Measurements from ENCODE around the gene KIF9.
"Not testable (repeated sequence)": the region's sequence is repeated elsewhere in the genome, so short reads cannot be mapped to it uniquely, and the experiment has no call there.

The KIF9 gene

DNA sequence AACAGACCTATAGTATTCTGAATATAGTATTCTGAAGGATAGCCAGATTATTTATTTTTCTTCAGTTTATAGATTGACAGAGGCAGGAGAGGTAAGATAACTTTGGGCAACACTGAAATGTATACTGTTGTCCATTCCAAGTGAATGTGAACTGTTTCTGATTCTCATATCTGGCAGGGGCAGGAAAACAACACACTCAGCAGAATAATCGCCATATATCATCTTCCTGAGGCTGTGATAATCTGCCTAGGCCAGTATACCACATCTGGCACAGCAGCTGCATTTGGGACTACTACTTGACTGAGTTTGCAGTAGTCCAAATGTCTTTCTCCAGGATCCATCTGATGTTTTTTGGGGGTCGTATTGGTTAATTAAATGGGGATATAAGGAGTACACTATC is 96.3 kb downstream of the KIF9 start:
- no peaks in the 10 kb centered on the region for H3K27me3 ChIP-seq (ENCODE audit: insufficient read depth, poor library complexity, severe bottlenecking)
- no peak for DNase-seq (ENCODE audit: low read depth in 1 of 2, low spot score in 1 of 2)
- H3K4me3 ChIP-seq (replicated peaks; ENCODE audit: insufficient read depth, low read length), result no peak overlapping the region
- no peak overlapping the region for H3K27ac ChIP-seq (replicated peaks)
- no peak for TF ChIP-seq SPI1 (IDR thresholded peaks at IDR 0.05; ENCODE audit: borderline replicate concordance, low read depth)

DNA sequence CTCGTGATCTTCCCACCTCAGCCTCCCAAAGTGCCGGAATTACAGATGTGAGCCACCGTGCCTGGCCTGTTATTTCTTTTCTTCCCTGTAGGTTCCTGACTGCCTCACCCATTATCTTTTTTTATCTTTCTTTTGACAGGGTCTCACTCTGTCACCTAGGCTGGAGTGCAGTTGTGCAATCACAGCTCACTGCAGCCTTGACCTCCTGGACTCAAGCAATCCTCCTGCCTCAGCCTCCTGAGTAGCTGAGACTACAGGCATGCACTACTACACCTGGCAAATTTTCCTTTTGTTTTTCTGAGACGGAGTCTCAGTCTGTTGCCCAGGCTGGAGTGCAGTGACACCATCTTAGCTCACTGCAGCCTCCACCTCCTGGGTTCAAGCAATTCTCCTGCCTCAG is 100.9 kb downstream of the KIF9 start:
- not testable (repeated sequence) for DNase-seq (ENCODE audit: low read depth in 1 of 2, low spot score in 1 of 2)

DNA sequence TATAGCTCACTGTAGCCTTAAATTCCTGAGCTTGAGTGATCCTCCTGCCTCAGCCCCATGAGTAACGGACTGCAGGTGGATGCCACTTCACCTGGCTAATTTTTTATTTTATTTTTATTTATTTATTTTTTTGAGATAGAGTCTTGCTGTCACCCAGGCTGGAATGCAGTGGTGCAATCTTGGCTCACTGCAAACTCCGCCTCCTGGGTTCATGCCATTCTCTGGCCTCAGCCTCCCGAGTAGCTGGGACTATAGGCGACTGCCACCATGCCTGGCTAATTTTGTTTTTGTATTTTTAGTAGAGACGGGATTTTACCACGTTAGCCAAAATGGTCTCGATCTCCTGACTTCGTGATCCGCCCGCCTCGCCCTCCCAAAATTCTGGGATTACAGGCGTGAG is 102.6 kb downstream of the KIF9 start:
- not testable (repeated sequence) for DNase-seq (ENCODE audit: low read depth in 1 of 2, low spot score in 1 of 2); H3K4me3 ChIP-seq (replicated peaks; ENCODE audit: insufficient read depth, low read length); H3K27ac ChIP-seq (replicated peaks); H3K27me3 ChIP-seq (ENCODE audit: insufficient read depth, poor library complexity, severe bottlenecking)

More for the DNA sequence above, 100.9 kb downstream of the KIF9 start:
- not testable (repeated sequence) for H3K27ac ChIP-seq (replicated peaks); H3K4me3 ChIP-seq (replicated peaks; ENCODE audit: insufficient read depth, low read length); H3K27me3 ChIP-seq (ENCODE audit: insufficient read depth, poor library complexity, severe bottlenecking)
